ENCODE measurements around the gene ROS1.
"Not testable (repeated sequence)": the region's sequence is repeated elsewhere in the genome, so short reads cannot be mapped to it uniquely, and the experiment has no call there.

ROS1 gene

GRCh38 chr6:117425431-117426153 lies at the start of gene ROS1:
ROS1 (minus strand) TSS chr6:117425942; CDS start chr6:117425656, 286 bp downstream.
- no peak for DNase-seq

DNA sequence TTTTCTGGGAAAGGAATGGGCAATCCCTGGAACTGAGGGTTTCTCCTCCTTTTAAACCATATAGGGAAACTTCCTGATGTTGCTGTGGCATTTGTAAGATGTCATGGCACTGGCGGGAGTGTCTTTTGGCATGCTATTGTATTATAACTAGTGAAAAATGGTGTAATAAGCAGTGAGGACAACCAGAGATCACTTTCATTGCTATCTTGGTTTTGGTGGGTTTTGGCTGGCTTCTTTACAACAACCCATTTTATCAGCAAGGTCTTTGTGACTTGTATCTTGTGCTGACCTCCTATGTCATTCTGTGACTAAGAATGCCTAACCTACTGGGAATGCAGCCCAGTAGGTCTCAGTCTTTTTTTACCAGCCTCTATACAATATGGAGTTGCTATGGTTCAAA lies 47.7 kb upstream of the ROS1 start:
- no peak for DNase-seq

DNA sequence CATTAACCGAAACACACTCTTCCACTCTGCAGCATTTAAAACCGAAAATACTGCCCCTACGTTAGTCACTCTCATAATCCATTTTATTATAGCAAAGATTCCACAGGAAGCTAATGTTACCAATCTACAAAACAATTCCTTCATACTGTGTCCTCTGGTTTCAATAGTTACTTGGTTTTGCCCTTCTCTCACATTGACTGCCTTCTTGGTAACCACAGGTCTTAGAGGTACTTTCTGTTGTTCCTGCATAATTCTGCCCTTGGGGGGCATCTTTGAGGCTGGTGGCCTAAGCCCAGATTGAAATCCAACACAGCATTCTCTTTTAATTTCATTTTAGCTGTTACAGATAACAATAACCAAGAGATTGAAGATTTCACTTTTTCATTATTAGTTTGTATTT lies 46.9 kb upstream of the ROS1 start:
- no peak for DNase-seq

DNA sequence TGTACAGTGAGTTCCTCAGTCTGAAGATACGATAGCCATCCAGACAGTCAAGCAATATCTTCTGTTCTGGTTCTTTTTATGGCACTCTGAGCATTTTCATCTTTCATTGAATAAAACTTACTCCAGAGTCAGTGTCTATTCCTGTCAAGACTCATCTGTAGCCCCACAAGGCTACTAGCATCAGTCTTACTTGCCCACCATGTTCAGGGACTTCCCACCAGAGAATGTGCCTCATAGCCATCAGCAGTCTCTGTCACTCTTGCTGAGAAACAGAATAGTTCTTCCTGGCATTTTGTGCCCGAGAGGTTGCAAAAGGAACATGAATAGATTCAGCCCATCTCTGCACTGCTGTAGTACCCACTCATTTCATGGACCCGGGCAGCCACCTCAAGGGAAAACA lies 44.0 kb upstream of the ROS1 start:
- DNase-seq, result no peak

DNA sequence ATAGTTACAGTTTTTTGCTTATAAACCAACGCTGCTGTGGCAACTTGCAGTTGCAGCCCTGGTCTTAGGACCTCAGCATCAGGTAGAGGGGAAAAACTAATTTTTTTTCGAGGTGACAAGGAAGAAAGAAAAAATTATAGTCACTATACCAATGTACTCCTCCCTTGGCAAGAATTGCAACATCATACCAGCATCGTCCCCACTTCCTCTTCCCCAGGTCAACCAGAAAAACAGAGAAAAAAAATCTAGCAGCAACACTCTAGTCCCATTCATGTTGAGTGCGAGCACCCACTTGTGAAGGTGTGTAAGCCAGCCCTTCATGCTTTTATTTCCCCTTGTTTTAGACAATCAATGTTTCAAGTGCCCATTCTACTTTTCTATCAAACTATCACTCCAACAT lies 43.6 kb upstream of the ROS1 start:
- no peak for DNase-seq

GRCh38 chr6:117468527-117468926 lies 42.8 kb upstream of the ROS1 start:
- not testable (repeated sequence) for DNase-seq

DNA sequence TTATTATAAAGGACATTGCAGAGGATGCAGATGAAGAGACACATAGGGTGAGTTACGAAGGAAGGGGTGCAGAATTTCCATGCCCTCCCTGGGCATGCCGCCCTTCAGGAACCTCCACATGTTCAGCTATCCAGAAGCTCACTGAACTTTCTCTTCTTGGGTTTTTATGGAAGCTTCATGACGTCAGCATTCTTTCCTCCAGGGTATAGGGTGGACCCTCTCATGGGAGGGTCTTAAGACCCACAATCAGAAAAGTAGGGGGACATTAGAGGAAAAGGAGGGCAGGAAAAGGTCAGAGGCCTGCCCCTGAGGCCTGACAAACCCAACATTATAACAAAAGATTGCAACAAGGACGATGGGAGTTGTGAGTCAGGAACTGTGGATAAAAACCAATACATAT lies 42.1 kb upstream of the ROS1 start:
- no peak for DNase-seq

GRCh38 chr6:117465691-117466090 lies 39.9 kb upstream of the ROS1 start:
- no peak for DNase-seq

DNA sequence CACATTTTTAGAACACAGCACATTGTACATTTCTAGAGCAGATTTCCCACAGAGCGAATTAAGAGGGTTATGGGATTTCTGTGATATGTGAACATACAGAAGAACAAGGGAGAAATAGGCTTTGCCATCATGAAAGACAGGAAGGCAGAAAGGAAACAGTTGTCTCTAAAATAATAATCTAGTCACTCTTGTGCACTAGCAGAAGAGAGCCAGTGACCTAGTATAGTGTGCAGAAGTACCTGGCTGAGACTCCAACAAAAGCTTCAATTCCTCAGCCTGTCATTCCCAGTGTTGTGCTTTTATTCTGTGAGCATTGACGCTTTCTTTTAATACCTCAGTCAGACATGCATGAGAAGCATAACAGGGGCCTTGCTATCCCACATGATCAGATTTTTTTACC lies 39.0 kb upstream of the ROS1 start:
- DNase-seq, result no peak

- DNase-seq, result peak; percentile 46
Measured at GRCh38 chr6:117463762-117464665, 38.3 kb upstream of the ROS1 start.

DNA sequence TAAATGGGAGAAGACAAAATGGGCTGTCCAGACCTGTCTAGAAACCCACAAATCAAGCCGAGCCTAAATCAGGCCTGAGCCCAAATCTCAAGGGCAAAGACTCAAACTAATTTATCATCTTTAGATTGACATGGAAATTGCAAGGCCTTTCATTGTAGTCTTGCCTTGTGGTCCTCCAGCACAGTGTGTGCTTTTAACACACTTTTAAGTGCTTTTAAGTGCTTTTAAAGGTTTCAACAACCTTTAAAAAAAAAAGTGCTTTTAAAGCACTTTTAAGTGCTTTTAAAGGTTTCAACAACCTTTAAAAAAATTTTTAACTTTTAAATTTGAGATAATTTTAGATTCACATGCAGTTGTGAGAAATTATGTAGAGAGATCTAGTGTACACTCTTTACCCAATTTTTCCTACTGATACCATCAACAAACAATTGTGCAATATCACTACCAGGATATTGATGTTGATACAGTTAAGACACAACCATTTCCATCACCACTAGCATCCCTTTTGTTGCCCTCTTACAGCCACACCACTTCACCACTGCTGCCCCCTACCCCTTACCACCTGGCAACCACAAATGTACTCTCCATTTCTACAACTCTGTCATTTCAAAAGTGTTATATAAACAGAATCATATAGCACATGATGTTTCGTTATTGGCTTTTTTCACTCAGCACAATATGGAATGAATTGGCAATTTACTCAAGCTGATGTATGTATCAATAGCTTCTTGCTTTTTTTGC lies 33.6 kb upstream of the ROS1 start:
- DNase-seq, result no peak

GRCh38 chr6:117456998-117457397 lies 31.3 kb upstream of the ROS1 start:
- DNase-seq, result no peak

DNA sequence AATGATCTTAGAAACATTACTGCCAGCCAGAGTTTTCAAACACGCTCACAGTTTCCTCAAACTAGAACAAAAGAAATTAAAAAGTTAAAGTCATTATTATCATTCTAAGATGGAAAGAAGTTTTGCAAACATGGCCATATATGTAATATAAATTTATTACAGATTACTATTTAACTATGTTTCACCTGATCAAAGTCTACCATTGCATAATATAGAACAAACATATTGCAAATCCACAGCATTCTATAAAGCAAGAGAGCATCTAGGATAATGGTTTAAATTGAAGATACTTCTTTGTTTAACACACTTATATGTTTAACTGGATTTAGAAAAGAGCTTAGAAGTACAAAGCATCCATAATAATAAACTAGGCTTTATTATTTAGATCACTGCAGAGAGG lies 30.5 kb upstream of the ROS1 start:
- DNase-seq, result no peak

DNA sequence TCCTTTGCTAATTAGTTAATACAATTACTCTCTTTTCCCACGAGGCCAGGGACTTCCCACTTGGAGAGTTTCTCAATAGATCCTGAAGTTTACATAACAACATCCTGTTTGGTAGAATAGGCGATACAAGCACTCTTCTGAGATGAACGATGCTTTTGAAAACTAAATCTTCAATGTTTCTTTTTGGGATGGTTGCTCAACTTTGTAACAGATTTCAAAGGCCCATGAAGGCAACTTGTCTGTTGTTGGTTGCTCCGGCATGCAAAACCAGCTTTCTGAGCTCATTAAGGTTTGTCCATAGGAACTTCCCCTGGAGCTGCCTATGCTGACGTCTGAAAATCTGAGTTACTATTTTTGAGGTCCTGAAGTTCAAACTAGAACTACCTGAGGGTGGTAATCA lies 25.9 kb upstream of the ROS1 start:
- DNase-seq, result no peak

DNA sequence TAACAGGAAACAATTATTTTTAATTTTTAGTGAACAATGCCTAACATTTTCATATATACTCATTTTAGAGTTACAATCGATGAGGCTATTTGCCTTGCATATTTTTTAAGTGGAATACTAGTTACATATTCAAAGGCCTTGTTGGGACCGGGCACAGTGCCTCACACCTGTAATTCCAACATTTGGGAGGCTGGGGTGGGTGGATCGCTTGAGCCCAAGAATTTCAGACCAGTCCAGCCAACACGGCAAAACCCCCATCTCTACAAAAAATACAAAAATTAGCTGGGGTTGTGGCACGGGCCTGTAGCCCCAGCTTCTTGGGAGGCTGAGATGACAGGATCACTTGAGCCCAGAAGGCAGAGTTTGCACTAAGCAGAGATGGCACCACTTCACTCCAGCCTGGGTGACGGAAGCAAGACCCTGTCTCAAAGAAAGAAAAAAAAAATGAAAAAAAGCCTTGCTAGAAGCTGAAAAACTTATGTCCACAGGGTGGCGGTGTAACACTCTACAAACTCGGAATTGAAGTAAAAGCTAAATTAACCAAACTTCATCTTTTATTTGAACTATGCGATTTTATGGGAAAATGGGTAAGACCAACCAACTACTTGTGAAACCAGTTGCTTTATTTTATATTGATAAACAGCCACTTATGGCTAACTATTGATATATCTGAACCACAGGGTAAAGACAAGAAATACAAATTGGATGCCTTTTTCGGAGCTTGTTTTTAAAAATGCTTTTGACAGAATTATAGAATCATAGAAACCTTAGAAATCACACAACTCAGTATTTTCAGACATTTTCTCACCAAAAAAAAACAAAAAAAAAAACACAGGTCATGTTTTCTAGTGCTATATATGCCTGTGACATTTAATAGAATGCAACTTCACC lies 24.1 kb upstream of the ROS1 start:
- peak; percentile 78 for DNase-seq

DNA sequence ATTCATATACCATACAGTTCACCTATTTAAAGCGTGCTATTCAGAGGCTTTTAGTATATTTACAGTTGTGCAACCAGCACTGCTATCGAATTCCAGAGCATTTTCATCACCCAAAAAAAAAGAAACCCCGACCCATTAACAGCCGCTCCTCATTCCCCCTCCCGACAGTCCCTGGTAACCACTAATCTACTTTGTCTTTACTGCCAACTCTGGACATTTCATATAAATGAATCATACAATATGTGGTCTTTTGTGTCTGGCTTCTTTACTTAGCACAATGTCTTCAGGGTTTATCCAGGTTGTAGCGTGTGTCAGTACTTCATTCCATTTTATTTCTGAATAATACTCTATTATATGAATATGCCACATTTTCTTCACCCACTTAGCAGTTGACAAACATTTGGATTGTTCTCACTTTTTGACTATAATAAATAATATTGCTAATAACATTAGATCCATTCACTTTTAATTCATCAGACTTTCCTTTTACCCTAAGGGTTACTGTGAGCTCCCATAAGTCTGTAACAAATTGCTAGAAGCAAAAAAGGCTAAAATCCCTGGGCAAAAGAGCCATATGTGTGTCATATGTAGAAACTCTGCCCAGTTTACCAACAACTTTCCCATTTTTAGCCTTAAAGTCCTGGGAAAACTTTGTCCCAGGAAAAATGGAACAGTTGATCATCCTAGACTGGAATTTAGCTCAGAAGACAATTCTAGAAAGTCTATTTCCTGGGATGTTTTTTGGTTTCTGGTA lies 23.2 kb upstream of the ROS1 start:
- peak; percentile 90 for DNase-seq

DNA sequence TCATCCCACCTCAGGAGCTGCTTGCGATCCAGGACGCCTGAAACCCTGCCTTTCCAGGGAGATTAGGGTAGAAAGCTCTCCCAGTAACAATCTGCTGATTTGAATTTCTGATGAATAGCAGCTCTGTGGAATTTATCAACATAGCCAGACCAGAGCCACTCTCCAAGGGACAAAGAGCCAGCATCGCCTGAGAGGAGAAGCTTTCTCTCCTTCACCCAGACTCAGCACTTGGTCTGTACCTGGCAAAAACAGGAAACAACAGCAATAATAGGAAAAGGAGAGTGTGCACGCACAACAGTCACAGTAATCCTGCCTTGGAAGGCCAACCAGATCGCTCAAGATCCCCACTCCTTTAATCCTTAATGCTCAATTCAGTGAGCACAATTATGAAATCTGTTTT lies 22.3 kb upstream of the ROS1 start:
- DNase-seq, result no peak

DNA sequence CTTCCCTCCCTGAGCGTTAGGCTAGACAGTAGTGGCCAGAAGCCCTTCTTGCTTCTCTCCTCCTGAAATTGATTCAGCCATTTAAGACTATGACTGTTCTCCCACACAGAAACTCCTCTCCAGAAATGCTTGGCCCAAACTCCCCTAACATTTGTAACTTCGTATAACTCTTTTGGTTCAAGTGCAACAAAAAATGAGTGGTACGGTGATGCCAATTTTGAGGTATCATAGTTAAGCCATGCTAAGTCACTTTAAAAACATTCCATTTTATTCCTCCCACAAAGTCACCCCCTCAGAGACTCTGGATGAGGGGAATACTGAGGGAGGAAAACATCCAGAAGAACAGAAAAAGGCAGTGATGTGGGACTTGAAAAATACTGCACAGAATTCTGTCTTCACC lies 21.1 kb upstream of the ROS1 start:
- no peak for DNase-seq

- no peak for DNase-seq
Measured at GRCh38 chr6:117444600-117444999, 18.9 kb upstream of the ROS1 start.

DNA sequence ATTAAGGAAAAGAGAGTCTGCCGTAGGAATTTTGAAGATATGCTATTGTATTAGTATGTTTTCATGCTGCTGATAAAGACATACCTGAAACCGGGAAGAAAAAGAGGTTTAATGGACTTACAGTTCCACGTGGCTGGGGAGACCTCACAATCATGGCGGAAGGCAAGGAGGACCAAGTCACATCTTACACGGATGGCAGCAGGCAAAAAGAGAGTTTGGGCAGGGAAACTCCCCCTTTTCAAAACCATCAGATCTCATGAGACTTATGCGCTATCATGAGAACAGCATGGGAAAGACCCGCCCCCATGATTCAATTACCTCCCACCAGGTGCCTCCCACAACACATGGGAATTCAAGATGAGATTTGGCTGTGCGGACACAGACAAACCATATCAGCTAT lies 16.6 kb upstream of the ROS1 start:
- DNase-seq, result not testable (repeated sequence)

DNA sequence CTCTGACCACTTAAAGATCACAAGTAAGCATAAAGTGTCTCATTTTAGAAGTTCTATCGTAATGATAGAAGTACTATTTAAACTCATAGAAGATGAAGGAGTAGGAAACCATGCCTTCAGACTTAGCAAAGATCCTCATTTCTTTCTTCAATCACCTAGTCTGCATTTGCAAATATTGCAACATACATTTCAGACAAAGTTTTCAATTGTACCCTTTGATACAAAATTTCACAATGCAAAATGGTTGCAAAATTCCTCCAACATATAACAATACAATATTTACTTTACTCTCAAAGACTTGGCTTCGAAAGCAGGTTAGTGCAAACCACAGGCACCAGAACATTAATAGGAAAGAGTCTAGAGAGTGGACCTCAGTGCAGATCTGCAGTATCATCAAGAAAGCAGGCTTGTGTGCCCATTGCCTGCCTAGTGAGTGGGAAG lies 16.1 kb upstream of the ROS1 start:
- DNase-seq, result no peak

Measured in kidney glomerular epithelial cell (primary cell).